WTC11 (cell line): Measurements from ENCODE around the gene RIPK3. TPM values are rescaled to one million over a fixed set of nuclear protein-coding genes. Genes with fewer than 3 reads are reported as not detected.

Source experiments
- ATAC-seq: fragments of 200-7000 bp; cut with Tn5 transposase; 2 replicates; pipeline ENCODE4 v1.10.0; 2021; ENCODE audit warnings: mild to moderate bottlenecking, moderate library complexity
- CTCF ChIA-PET: fragments of 300-600 bp; sonication (Branson Sonifier 250); formaldehyde crosslinking; loops from one replicate; lab custom pipeline; 2021; ENCODE audit warnings: antibody characterized with exemption; lab: Charles Lee
- POLR2A ChIA-PET: fragments of 350-600 bp; sonication (Branson Sonifier 250); formaldehyde crosslinking; loops from one replicate; lab custom pipeline; 2021; ENCODE audit warnings: antibody characterized with exemption; lab: Charles Lee
- DNase-seq: peaks from one replicate; pipeline ENCODE4 v3.0.0; 2021; ENCODE audit warnings: low spot score
- H3K27ac Mint-ChIP-seq: 2 replicates; pipeline ENCODE4 v1.8.0; 2021; ENCODE audit warnings: mixed read lengths
- H3K27me3 Mint-ChIP-seq: 2 replicates; pipeline ENCODE4 v1.8.0; 2021; ENCODE audit warnings: low read depth, mild to moderate bottlenecking, moderate library complexity, mixed read lengths
- H3K36me3 Mint-ChIP-seq: 2 replicates; pipeline ENCODE4 v1.8.0; 2021; ENCODE audit warnings: mixed read lengths
- H3K4me1 Mint-ChIP-seq: 2 replicates; pipeline ENCODE4 v1.8.0; 2022; ENCODE audit warnings: mixed read lengths
- H3K4me3 Mint-ChIP-seq: 2 replicates; pipeline ENCODE4 v1.8.0; 2021; ENCODE audit warnings: mild to moderate bottlenecking, moderate library complexity, mixed read lengths
- H3K9me3 Mint-ChIP-seq: 2 replicates; pipeline ENCODE4 v1.8.0; 2021; ENCODE audit warnings: mixed read lengths
- AR ChIP-seq: fragments of 250-450 bp; sonication (Bioruptor Pico); IDR thresholded peaks from 2 replicates; pipeline ENCODE4 v1.9.0; 2021; ENCODE audit warnings: mild to moderate bottlenecking
- CDX4 ChIP-seq: fragments of 250-450 bp; sonication (Bioruptor Pico); IDR thresholded peaks from 2 replicates; pipeline ENCODE4 v1.9.0; 2021; ENCODE audit warnings: moderate library complexity, mild to moderate bottlenecking, inconsistent platforms, borderline replicate concordance
- E2F4 ChIP-seq: sonication (generic); formaldehyde crosslinking; IDR thresholded peaks from 2 replicates; pipeline ENCODE4 v1.8.1; 2022; ENCODE audit warnings: low read depth, mild to moderate bottlenecking, moderate library complexity, missing genetic modification reagents, borderline replicate concordance
- EMX1 ChIP-seq: fragments of 250-450 bp; sonication (Bioruptor Pico); IDR thresholded peaks from 2 replicates; pipeline ENCODE4 v1.8.0; 2021; ENCODE audit warnings: mild to moderate bottlenecking
- ETV6 ChIP-seq: sonication (generic); formaldehyde crosslinking; IDR thresholded peaks from 2 replicates; pipeline ENCODE4 v1.8.1; 2022; ENCODE audit warnings: mild to moderate bottlenecking, missing genetic modification reagents
- FOXJ3 ChIP-seq: sonication (generic); formaldehyde crosslinking; IDR thresholded peaks from 2 replicates; pipeline ENCODE4 v1.9.0; 2021; ENCODE audit warnings: missing genetic modification reagents, mild to moderate bottlenecking, borderline replicate concordance
- FOXP1 ChIP-seq: sonication (generic); formaldehyde crosslinking; IDR thresholded peaks from 2 replicates; pipeline ENCODE4 v1.8.0; 2022; ENCODE audit warnings: missing genetic modification reagents, mild to moderate bottlenecking, moderate library complexity, borderline replicate concordance
- GABPB1 ChIP-seq: sonication (generic); formaldehyde crosslinking; IDR thresholded peaks from 2 replicates; pipeline ENCODE4 v1.8.1; 2023; ENCODE audit warnings: mild to moderate bottlenecking, missing genetic modification reagents
- JAZF1 ChIP-seq: fragments of 250-450 bp; sonication (Bioruptor Pico); IDR thresholded peaks from 2 replicates; pipeline ENCODE4 v1.9.0; 2021; ENCODE audit warnings: moderate library complexity, mild to moderate bottlenecking, inconsistent platforms
- MAX ChIP-seq: sonication (generic); formaldehyde crosslinking; IDR thresholded peaks from 2 replicates; pipeline ENCODE4 v1.8.0; 2022; ENCODE audit warnings: mild to moderate bottlenecking, missing genetic modification reagents
- NFATC4 ChIP-seq: fragments of 250-450 bp; sonication (Bioruptor Pico); IDR thresholded peaks from 2 replicates; pipeline ENCODE4 v1.9.0; 2021; ENCODE audit warnings: mild to moderate bottlenecking
- NFYB ChIP-seq: sonication (generic); formaldehyde crosslinking; conservative IDR thresholded peaks from 2 replicates; pipeline ENCODE4 v1.8.0; 2022; ENCODE audit warnings: low read depth, missing genetic modification reagents
- NR1H2 ChIP-seq: sonication (generic); formaldehyde crosslinking; IDR thresholded peaks from 2 replicates; pipeline ENCODE4 v1.9.0; 2021; ENCODE audit warnings: mild to moderate bottlenecking, moderate library complexity, missing genetic modification reagents
- NR3C1 ChIP-seq: sonication (generic); formaldehyde crosslinking; conservative IDR thresholded peaks from 2 replicates; pipeline ENCODE4 v1.8.1; 2023; ENCODE audit warnings: low read depth, mild to moderate bottlenecking, missing genetic modification reagents
- PRDM15 ChIP-seq: sonication (generic); formaldehyde crosslinking; IDR thresholded peaks from 2 replicates; pipeline ENCODE4 v1.8.0; 2022; ENCODE audit warnings: missing genetic modification reagents
- PRRX2 ChIP-seq: fragments of 250-450 bp; sonication (Bioruptor Pico); IDR thresholded peaks from 2 replicates; pipeline ENCODE4 v1.8.0; 2021; ENCODE audit warnings: mild to moderate bottlenecking
- TCF7 ChIP-seq: sonication (generic); formaldehyde crosslinking; IDR thresholded peaks from 2 replicates; pipeline ENCODE4 v1.8.0; 2022; ENCODE audit warnings: mild to moderate bottlenecking, low read depth, missing genetic modification reagents, moderate library complexity
- TEAD1 ChIP-seq: sonication (generic); formaldehyde crosslinking; IDR thresholded peaks from 2 replicates; pipeline ENCODE4 v1.8.0; 2022; ENCODE audit warnings: mild to moderate bottlenecking, missing genetic modification reagents
- USF2 ChIP-seq: sonication (generic); formaldehyde crosslinking; IDR thresholded peaks from 2 replicates; pipeline ENCODE4 v1.8.1; 2023; ENCODE audit warnings: mild to moderate bottlenecking, missing genetic modification reagents, moderate library complexity
- ZNF121 ChIP-seq: sonication (generic); formaldehyde crosslinking; IDR thresholded peaks from 2 replicates; pipeline ENCODE4 v1.8.0; 2023; ENCODE audit warnings: missing genetic modification reagents
- ZNF416 ChIP-seq: fragments of 250-450 bp; sonication (Bioruptor Pico); IDR thresholded peaks from 2 replicates; pipeline ENCODE4 v1.9.0; 2021; ENCODE audit warnings: mild to moderate bottlenecking, inconsistent platforms
- total RNA-seq: library from RNA; stranded (reverse); gene quantifications from 3 replicates; pipeline ENCODE4 v1.2.3, GENCODE V29; 2021

The RIPK3 gene
- total RNA-seq, 1 experiment from 2014 or later = 0.83 TPM

- TF ChIP-seq FOXJ3 (CRISPR knock-in tag) (no peak), NFYB (CRISPR knock-in tag) (no peak), NR3C1 (CRISPR knock-in tag) (no peak), PRDM15 (CRISPR knock-in tag) (peak; percentile 41; the same call in 1 of the 2 replicates), AR (CRISPR knock-in tag) (no peak)
Measured at GRCh38 chr14:24299255-24300191, 40.3 kb downstream of the RIPK3 start, which contains the start of the genes DHRS1 and NOP9 (continued).

- peaks cover 23% of the 10 kb centered on the region for H3K36me3 Mint-ChIP-seq
- peak overlapping the region; percentile 89 for H3K27ac Mint-ChIP-seq
- TF ChIP-seq ZNF121 = 0 out of 2 replicates have a peak, but pooled peaks have one; percentile 25
- TF ChIP-seq GABPB1 = no peak; the same call in 1 of the 2 replicates
- no peak for TF ChIP-seq ZNF416
- no peak for TF ChIP-seq PRRX2 (CRISPR knock-in tag)
- no peak for TF ChIP-seq NR3C1 (CRISPR knock-in tag)
- TF ChIP-seq EMX1 (CRISPR knock-in tag) = no peak
- no peak for TF ChIP-seq MAX
- no peak for ATAC-seq
- ChIA-PET CTCF (interaction anchor here (0.9 to 8.2 kb wide), 16 partner anchors 9 to 241 kb away, joined by 3 to 165 read pairs (median 12); partner anchors contain the start of genes CHMP4A, CIDEB, IRF9 and KHNYN), POLR2A (interaction anchor here (1.0 to 3.6 kb wide), 4 partner anchors 9 to 164 kb away, joined by 3 to 20 read pairs (median 10); partner anchors contain the start of genes CIDEB, RABGGTA and TINF2)
- no peaks in the 10 kb centered on the region for H3K9me3 Mint-ChIP-seq
- H3K4me1 Mint-ChIP-seq = peaks cover 19% of the 10 kb centered on the region
- no peak for DNase-seq
- 0 out of 2 replicates have a peak, but pooled peaks cover 3% of the 10 kb centered on the region for H3K27me3 Mint-ChIP-seq
- H3K4me3 Mint-ChIP-seq = peak overlapping the region; percentile 91
Measured at GRCh38 chr14:24298892-24299254, 40.9 kb downstream of the RIPK3 start.

GRCh38 chr14:24297190-24297964 lies 42.4 kb downstream of the RIPK3 start:
- 0 out of 2 replicates have a peak, but pooled peaks have one; percentile 13 for ATAC-seq
- TF ChIP-seq E2F4 (CRISPR knock-in tag) (no peak), FOXP1 (CRISPR knock-in tag) (no peak), JAZF1 (no peak), ZNF416 (no peak), NR1H2 (CRISPR knock-in tag) (no peak), TEAD1 (CRISPR knock-in tag) (no peak), TCF7 (no peak), USF2 (CRISPR knock-in tag) (no peak), NFATC4 (CRISPR knock-in tag) (no peak), ETV6 (CRISPR knock-in tag) (no peak), CDX4 (CRISPR knock-in tag) (no peak)

More at GRCh38 chr14:24297190-24297964, 42.4 kb downstream of the RIPK3 start:
- H3K36me3 Mint-ChIP-seq = peaks cover 11% of the 10 kb centered on the region
- CTCF ChIA-PET = interaction anchor here (0.6 to 8.2 kb wide), 30 partner anchors 9 to 246 kb away, joined by 3 to 165 read pairs (median 7); partner anchors contain the start of genes ADCY4, CARMIL3, CIDEB and EMC9
- H3K27me3 Mint-ChIP-seq = 0 out of 2 replicates have a peak, but pooled peaks cover 3% of the 10 kb centered on the region
- no peak overlapping the region; the same call in 1 of the 2 replicates for H3K4me3 Mint-ChIP-seq
- peaks cover 19% of the 10 kb centered on the region for H3K4me1 Mint-ChIP-seq
- H3K27ac Mint-ChIP-seq = peak overlapping the region; percentile 83
- no peak for DNase-seq
- H3K9me3 Mint-ChIP-seq = no peaks in the 10 kb centered on the region
- POLR2A ChIA-PET = interaction anchor here (0.6 to 3.6 kb wide), 5 partner anchors 10 to 134 kb away, joined by 3 to 13 read pairs (median 3); partner anchors contain the start of genes CHMP4A, CIDEB, RABGGTA and TINF2
